ENCODE measurements around the gene ALG1L2.
"Not testable (repeated sequence)": the region's sequence is repeated elsewhere in the genome, so short reads cannot be mapped to it uniquely, and the experiment has no call there.

The ALG1L2 gene

GRCh38 chr3:130122891-130123775 is 41.5 kb downstream of the ALG1L2 start:
- DNase-seq (ENCODE audit: low read depth, low spot score): not testable (repeated sequence)

DNA sequence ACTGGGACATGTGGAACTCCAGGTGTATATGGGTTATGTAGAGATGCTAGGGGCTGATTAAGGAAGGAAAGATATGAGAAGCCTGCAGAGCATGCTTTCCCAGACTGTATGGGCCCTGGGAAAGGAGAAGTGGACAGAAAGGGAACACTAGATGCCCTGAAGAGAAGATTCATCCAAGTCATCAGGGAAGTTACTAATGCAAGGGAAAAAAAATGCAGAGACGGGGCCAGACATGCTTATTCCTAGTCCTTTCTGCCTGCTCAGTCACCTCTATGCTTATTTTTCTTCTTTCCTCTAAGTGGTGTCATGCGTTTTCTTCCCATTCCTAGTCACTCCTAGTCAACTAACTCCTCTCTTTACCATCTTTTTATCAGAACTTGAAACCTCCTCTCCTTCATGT is 43.8 kb downstream of the ALG1L2 start:
- not testable (repeated sequence) for DNase-seq (ENCODE audit: low read depth, low spot score)

DNA sequence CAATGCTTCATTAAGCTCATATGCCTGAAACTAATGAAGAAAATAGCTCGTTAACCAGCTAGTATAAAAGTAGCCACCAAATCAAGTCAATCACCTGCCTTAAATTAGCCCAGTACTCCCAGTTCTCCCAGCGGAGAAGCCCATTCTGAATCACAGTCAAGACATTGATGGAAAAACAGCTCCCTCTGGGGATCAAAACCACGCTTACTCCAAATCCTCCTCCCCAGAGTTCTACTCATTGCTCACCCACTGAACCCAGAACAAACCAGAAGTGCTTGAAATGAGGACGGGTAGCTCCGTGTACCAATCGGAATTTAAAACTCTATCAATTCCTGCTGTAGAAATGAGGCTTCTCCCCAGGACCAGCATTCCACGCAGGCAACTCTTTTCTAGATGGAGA is 54.7 kb downstream of the ALG1L2 start:
- DNase-seq (ENCODE audit: low read depth, low spot score): peak; percentile 17

GRCh38 chr3:130137685-130138084 is 56.1 kb downstream of the ALG1L2 start:
- DNase-seq (ENCODE audit: low read depth, low spot score): not testable (repeated sequence)

DNA sequence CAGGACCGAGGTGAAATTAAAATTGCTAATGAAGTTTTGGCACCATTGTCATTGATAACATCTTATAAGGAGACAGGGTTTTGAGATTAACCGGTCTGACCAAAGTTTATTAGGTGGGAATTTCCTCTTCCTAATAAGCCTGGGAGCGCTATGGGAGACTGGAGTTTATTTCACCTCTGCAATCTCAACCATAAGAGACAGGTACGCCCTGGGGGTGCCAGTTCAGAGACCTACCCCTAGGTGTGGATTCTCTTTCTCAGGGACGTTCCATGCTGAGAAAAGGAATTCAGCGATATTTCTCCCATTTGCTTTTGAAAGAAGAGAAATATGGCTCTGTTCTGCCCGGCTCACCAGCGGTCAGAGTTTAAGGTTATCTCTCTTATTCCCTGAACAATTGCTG is 57.4 kb downstream of the ALG1L2 start:
- DNase-seq (ENCODE audit: low read depth, low spot score): peak; percentile 16

DNA sequence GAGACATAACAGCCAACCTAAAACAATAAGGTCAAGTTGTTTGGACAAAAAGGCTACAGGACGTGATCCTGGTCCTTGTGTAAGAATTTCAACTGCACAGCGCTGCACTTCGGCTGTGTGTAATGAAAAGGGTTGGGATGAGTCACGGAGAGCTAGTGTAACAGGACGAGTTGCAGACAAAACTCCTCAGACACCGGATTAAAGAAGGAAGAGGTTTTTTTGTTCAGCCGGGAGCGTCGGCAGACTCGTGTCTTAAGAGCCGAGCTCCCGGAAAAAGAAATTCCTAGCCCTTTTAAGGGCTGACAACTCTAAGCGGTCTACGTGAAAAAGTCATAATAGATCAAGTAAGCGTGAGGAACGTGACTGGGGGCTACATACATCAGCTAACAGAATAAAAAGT is 59.1 kb downstream of the ALG1L2 start:
- peak; percentile 49 for DNase-seq (ENCODE audit: low read depth, low spot score)

DNA sequence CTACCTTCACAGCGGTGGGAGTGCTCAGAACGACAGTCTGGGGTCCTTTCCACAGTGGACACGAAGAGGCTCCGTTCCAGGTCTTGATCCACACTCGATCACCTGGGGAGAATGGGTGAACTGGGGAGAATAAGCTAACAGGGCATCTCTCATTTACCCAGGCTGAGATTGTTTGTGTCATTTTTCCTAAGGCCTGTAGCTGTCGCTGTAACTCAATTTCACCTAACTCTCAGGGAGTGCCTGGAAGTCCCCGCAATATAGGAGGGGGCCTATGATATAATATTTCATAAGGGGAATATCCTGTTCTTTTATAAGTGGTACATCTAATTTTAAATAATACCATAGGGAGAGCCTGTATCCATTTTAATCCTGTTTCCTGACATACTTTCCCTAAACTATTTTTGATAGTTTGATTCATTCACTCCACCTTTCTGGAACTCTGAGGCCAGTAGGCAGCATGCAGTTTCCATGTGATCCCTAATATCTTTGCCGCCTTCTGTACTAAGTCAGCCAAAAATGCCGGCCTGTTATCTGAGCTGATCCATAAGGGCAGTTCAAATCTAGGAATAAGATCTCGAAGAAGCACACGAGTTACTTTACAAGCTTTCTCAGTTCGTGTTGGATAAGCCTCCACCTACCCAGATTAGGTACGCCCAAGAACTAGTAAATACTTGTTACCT is 62.2 kb downstream of the ALG1L2 start:
- not testable (repeated sequence) for DNase-seq (ENCODE audit: low read depth, low spot score)

- not testable (repeated sequence) for DNase-seq (ENCODE audit: low read depth, low spot score)
These were observed 62.7 kb downstream of the ALG1L2 start for GRCh38 chr3:130144328-130144650.

DNA sequence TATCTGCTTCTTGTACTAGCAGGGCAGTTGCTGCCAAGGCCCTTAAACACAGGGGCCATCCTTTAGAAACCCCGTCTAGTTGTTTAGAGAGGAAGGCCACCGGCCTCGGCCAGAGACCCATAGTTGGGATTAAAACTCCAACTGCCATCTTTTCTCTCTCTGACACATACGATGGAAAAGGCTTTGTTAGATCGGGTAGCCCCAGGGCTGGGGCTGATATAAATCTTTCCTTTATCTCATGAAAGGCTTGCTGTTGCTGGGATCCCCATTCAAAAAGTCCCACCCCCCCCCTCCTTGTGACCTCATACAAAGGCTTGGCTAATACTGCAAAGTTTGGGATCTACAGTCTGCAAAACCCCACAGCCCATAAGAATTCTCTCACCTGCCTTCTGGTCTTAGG is 63.8 kb downstream of the ALG1L2 start:
- not testable (repeated sequence) for DNase-seq (ENCODE audit: low read depth, low spot score)

GRCh38 chr3:130146465-130146864 is 64.8 kb downstream of the ALG1L2 start:
- not testable (repeated sequence) for DNase-seq (ENCODE audit: low read depth, low spot score)
